ENCODE results near the gene MTMR3.

MTMR3 gene

GRCh38 chr22:29917052-29917902, 34.3 kb downstream of the MTMR3 start:
- DNase-seq, result no peak

GRCh38 chr22:29925402-29925801, 42.4 kb downstream of the MTMR3 start:
- DNase-seq, result no peak

- DNase-seq, result no peak
Measured at GRCh38 chr22:29926057-29926456, 43.1 kb downstream of the MTMR3 start.

- DNase-seq, result no peak
Measured at GRCh38 chr22:29932136-29932535, 49.2 kb downstream of the MTMR3 start.

GRCh38 chr22:29933619-29934018, 50.6 kb downstream of the MTMR3 start:
- DNase-seq, result no peak

GRCh38 chr22:29934596-29934995, 51.6 kb downstream of the MTMR3 start:
- no peak for DNase-seq

GRCh38 chr22:29936186-29936585, 53.2 kb downstream of the MTMR3 start:
- DNase-seq, result no peak

- no peak for DNase-seq
Measured at GRCh38 chr22:29937940-29938693, 55.1 kb downstream of the MTMR3 start.

GRCh38 chr22:29940526-29940925, 57.6 kb downstream of the MTMR3 start:
- DNase-seq, result no peak

GRCh38 chr22:29944339-29944738, 61.4 kb downstream of the MTMR3 start:
- DNase-seq, result no peak

GRCh38 chr22:29945435-29945834, 62.5 kb downstream of the MTMR3 start:
- no peak for DNase-seq

- no peak for DNase-seq
Measured at GRCh38 chr22:29946220-29946619, 63.2 kb downstream of the MTMR3 start.

GRCh38 chr22:29947410-29948384, 64.7 kb downstream of the MTMR3 start:
- DNase-seq, result no peak

- no peak for DNase-seq
Measured at GRCh38 chr22:29948385-29948769, 65.4 kb downstream of the MTMR3 start.

GRCh38 chr22:29949872-29950271, 66.9 kb downstream of the MTMR3 start:
- DNase-seq, result no peak

GRCh38 chr22:29951791-29952413, 68.9 kb downstream of the MTMR3 start:
- no peak for DNase-seq

- DNase-seq, result no peak
Measured at GRCh38 chr22:29954203-29954855, 71.4 kb downstream of the MTMR3 start.

- no peak for DNase-seq
Measured at GRCh38 chr22:29956680-29957079, 73.7 kb downstream of the MTMR3 start.

- no peak for DNase-seq
Measured at GRCh38 chr22:29958170-29958569, 75.2 kb downstream of the MTMR3 start.

- no peak for DNase-seq
Measured at GRCh38 chr22:29964776-29965175, 81.8 kb downstream of the MTMR3 start.

- no peak for DNase-seq
Measured at GRCh38 chr22:29967461-29967860, 84.5 kb downstream of the MTMR3 start.

GRCh38 chr22:29971607-29972006, 88.6 kb downstream of the MTMR3 start:
- DNase-seq, result no peak

Data from activated CD4-positive, alpha-beta T cell treated with anti-CD3 and anti-CD28 coated beads for 1 hour (primary cell).